Activated CD4-positive, alpha-beta T cell treated with anti-CD3 and anti-CD28 coated beads, Interleukin-2, amount 50 U/mL, for 24 hours (primary cell): ENCODE measurements around the gene EIF2S1.
"Not testable (repeated sequence)": the region's sequence is repeated elsewhere in the genome, so short reads cannot be mapped to it uniquely, and the experiment has no call there.

ENCODE experiments used
- DNase-seq, 2 donors: peaks; one replicate each; pipeline ENCODE4 v3.0.0-alpha.2; 2020; ENCODE audit warnings: low read depth in 1 of 2, low spot score in 1 of 2

The EIF2S1 gene

GRCh38 chr14:67371247-67372148 lies 11.4 kb downstream of the EIF2S1 start:
- no peak for DNase-seq

- no peak for DNase-seq
Observed at GRCh38 chr14:67372833-67373232, 12.7 kb downstream of the EIF2S1 start.

GRCh38 chr14:67373347-67373746 lies 13.2 kb downstream of the EIF2S1 start:
- DNase-seq = no peak

- no peak for DNase-seq
Observed at GRCh38 chr14:67377916-67378315, 17.8 kb downstream of the EIF2S1 start.

GRCh38 chr14:67385120-67385519 lies 25.0 kb downstream of the EIF2S1 start:
- no peak for DNase-seq

- no peak for DNase-seq
Observed at GRCh38 chr14:67385618-67386017, 25.5 kb downstream of the EIF2S1 start.

GRCh38 chr14:67387195-67387594 lies 27.1 kb downstream of the EIF2S1 start:
- no peak for DNase-seq

GRCh38 chr14:67389275-67389674 lies 29.1 kb downstream of the EIF2S1 start:
- DNase-seq = no peak

- DNase-seq = no peak
Observed at GRCh38 chr14:67389811-67390534, 29.8 kb downstream of the EIF2S1 start.

- no peak for DNase-seq
Observed at GRCh38 chr14:67391268-67391667, 31.1 kb downstream of the EIF2S1 start.

GRCh38 chr14:67392123-67392522 lies 32.0 kb downstream of the EIF2S1 start:
- DNase-seq = no peak

- DNase-seq = no peak
Observed at GRCh38 chr14:67392800-67393199, 32.7 kb downstream of the EIF2S1 start.

- DNase-seq = no peak
Observed at GRCh38 chr14:67393689-67394088, 33.6 kb downstream of the EIF2S1 start.

GRCh38 chr14:67395086-67395875 lies 35.2 kb downstream of the EIF2S1 start:
- no peak for DNase-seq

GRCh38 chr14:67395876-67396189 lies 35.7 kb downstream of the EIF2S1 start:
- no peak for DNase-seq

- no peak for DNase-seq
Observed at GRCh38 chr14:67396381-67396970, 36.3 kb downstream of the EIF2S1 start.

- no peak for DNase-seq
Observed at GRCh38 chr14:67397536-67397935, 37.4 kb downstream of the EIF2S1 start.

GRCh38 chr14:67400434-67400833 lies 40.3 kb downstream of the EIF2S1 start:
- DNase-seq = no peak

GRCh38 chr14:67405771-67406170 lies 45.6 kb downstream of the EIF2S1 start:
- no peak for DNase-seq

- not testable (repeated sequence) for DNase-seq
Observed at GRCh38 chr14:67408122-67408801, 48.1 kb downstream of the EIF2S1 start.

GRCh38 chr14:67409461-67409860 lies 49.3 kb downstream of the EIF2S1 start:
- DNase-seq = no peak
